Germinal center (tissue), 1 donor: ENCODE results near the gene NFE2.

Experiments
- DNase-seq: peaks from one replicate; pipeline ENCODE4 v3.0.0; 2012; ENCODE audit warnings: mixed read lengths, low spot score

The NFE2 gene

GRCh38 chr12:54249489-54249888 is 51.3 kb downstream of the NFE2 start:
- DNase-seq = no peak

GRCh38 chr12:54246011-54246641 is 54.7 kb downstream of the NFE2 start:
- DNase-seq = no peak
